GM19193 (cell line): ENCODE measurements around the gene RPL41.

Source experiments
- POLR2A ChIP-seq: IDR thresholded peaks from 4 replicates; pipeline ENCODE4 v1.6.1; 2011; ENCODE audit not compliant: insufficient read depth, insufficient read length; ENCODE audit errors: extremely low read depth

Gene RPL41

DNA sequence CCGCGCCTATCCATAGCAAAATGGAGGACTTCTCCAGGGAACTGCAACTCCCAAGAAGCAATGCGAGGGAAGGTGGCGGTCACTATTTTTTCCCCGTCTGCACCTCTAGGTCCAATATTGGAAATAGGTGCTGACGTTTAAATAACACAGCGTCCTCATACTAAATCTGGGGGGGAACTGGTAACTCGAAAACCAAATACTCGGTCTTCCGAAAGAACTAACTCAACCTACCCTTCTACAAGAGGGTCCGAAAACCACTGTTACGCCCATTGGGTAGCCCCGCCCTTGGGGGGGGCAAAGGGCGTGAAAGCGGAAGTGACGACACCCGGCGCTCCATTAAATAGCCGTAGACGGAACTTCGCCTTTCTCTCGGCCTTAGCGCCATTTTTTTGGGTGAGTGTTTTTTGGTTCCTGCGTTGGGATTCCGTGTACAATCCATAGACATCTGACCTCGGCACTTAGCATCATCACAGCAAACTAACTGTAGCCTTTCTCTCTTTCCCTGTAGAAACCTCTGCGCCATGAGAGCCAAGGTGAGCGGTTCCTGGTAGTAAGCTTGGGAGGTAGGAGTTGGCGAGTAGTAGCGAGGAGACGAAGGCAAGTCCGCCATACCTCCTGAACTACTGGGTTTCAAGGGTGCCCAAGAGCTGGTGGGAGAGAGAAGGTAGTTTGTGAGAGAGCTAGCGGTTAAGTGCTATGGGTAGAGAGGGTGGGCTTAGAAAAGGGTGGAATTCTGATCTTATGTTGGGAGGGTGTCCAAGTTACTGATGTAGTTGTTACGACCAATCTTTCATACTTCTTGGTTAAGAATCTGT, at the start of gene RPL41:
Gene RPL41, plus strand, starts transcription at position 367 of the 815 bp plus-strand sequence.
- peak; percentile 100 for TF ChIP-seq POLR2A

GRCh38 chr12:56071648-56072047, 44.8 kb upstream of the RPL41 start:
- no peak for TF ChIP-seq POLR2A

GRCh38 chr12:56074396-56074795, 42.0 kb upstream of the RPL41 start:
- TF ChIP-seq POLR2A: no peak

- no peak for TF ChIP-seq POLR2A
Observed at GRCh38 chr12:56078427-56078826, 38.0 kb upstream of the RPL41 start.

- TF ChIP-seq POLR2A: no peak
Observed at GRCh38 chr12:56078931-56079722, 37.3 kb upstream of the RPL41 start.

DNA sequence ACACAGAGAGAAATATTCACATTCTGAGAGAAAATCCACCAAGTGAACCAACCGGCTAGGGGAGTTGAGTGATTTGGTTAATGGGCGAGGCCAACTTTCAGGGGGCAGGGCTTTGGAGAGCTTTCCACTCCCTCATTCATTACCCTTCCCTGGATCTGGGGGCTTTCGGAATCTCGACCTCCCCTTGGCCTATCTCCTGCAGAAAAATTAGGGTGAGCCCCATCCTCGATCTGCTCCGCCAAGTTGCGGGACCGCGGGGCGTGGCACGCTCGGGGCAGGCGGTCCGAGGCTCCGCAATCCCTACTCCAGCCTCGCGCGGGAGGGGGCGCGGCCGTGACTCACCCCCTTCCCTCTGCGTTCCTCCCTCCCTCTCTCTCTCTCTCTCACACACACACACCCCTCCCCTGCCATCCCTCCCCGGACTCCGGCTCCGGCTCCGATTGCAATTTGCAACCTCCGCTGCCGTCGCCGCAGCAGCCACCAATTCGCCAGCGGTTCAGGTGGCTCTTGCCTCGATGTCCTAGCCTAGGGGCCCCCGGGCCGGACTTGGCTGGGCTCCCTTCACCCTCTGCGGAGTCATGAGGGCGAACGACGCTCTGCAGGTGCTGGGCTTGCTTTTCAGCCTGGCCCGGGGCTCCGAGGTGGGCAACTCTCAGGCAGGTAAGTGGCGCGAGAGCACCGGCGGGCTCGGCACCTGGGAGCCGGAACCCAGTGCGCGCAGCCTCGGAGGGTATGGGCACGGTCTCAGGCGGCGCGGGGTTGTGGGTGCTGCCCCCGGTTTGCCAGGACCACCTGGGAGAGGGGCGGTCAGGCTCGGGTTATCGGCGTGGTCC, 36.5 kb upstream of the RPL41 start, which contains the start of gene ERBB3:
Gene ERBB3, plus strand, starts transcription at position 443 of the 833 bp plus-strand sequence. Its CDS starts 136 bp downstream, at position 579.
- no peak for TF ChIP-seq POLR2A

DNA sequence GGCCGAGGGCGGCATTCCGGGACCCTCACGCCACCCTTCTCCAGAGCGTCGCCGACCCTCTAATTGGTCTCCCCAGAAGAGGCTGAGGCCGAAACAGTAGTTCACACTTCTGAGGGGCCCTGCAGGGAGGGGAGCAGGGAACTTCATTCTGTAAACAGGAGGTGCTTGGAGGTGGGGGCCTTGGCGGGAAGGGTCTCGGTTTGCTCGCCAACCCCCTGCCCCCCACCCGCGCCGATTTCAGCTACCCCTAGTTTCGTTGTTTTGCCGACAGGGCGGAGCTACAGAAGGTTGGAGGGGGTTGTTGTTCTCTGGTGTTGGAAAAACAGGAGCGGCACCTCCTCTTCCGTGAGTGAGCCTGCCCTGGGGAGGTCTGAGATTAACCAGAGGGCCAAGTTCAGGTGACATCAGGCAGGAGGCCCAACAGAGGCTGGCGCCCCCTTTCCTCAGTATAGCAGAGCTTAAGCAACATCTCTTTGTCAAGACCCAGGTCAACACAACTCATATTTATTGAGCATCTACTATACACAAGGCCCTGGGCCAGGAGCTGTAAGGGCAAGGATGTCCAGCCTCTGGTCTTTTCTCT, 35.8 kb upstream of the RPL41 start:
- no peak for TF ChIP-seq POLR2A

DNA sequence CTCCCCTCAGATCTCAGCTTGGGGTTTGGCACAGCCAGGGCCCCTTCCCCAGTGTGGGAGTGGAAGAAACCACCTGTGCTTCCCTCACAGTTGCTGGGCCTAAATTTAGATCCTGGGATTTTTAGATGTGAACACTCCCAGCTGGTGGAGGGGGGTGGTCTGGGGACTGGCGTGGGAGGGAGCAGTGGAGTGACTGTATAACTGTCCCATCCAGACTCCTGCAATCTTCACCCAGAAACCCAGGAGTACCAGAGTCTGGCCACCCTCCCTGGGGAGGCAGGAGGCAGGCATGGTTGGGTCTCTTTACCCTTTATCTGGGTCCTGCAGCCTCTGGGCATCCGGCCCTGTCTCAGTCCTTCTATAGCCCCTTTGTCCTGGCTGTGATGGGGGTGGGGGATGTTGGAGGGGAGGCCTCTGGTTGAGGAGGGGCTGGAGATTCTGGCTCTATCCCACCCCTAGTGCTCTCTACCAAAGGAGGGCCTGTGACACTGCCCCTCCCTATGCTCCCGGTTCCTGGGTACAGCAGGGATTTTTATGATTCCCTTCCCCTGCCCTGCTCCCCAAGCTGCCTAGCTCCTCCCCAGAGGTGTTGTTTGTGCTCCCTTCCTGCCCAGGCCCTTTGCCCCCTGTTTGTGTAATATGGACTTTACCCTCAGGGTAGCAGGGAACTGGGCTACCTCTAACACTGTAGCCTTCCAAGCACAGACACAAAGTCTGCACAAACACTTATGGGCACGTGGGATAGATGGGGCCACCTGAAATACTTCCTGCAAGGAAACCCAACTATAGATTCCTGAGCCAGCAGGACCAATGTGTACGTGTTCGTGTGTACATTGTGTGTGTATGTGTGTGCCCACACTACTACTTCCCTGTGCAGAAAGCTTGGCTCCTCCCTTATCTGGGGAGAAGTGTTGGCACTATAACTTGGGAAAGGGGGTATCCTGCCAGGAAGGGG, 34.8 kb upstream of the RPL41 start:
- TF ChIP-seq POLR2A: no peak

- TF ChIP-seq POLR2A: no peak
Observed at GRCh38 chr12:56082382-56082781, 34.1 kb upstream of the RPL41 start.

DNA sequence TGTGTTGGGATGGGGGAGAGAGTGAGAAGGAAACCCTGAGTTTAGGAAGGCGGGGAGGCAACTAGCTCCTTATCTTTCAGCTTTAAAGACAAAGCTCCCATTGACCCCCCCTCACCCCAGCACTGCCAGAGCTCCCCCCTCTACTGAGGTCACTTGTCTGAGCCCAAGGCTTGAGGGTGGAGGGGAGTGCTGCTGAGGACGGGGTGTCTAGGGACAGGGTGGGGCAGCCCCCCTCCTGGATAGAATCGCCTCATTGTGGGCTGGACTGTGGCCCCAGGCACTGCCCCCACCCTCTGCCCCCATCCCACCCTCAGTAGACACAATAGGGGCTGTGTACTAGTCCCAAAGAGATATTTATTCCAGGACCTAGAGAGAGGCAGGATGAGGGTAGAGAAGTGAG, 33.5 kb upstream of the RPL41 start:
- TF ChIP-seq POLR2A: no peak

DNA sequence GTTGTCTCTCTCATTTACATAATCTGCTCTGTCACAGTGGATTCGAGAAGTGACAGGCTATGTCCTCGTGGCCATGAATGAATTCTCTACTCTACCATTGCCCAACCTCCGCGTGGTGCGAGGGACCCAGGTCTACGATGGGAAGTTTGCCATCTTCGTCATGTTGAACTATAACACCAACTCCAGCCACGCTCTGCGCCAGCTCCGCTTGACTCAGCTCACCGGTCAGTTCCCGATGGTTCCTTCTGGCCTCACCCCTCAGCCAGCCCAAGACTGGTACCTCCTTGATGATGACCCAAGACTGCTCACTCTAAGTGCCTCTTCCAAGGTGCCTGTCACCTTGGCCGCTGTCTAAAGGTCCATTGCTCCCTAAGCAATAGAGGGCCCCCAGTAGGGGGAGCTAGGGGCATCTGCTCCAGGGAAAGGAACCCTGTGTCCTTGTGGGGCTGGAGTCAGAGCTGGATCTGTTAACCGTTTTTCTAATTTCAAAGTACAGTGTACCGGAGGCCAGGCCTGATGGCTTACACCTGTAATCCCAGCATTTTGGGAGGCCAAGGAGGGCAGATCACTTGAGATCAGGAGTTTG, 31.4 kb upstream of the RPL41 start:
- TF ChIP-seq POLR2A: no peak

DNA sequence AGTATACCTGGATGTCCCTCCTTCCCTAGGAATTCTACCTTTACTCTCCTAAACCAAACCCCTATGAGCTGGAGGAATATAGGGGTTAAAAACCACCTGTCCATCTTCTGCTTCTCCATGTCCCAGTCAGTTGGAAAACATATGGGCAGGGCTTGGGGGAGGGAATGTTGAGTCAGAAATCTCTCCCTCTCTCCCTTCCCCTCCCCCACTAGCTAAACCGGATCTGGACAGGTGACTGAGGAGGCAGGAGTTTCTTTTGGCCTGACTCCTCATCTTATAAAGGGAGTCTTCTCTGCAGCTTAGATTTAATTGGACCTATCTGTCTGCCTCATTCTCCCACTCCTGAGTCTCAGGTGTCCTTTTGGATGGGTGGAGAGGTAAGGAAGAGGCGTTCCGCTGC, 30.3 kb upstream of the RPL41 start:
- no peak for TF ChIP-seq POLR2A

DNA sequence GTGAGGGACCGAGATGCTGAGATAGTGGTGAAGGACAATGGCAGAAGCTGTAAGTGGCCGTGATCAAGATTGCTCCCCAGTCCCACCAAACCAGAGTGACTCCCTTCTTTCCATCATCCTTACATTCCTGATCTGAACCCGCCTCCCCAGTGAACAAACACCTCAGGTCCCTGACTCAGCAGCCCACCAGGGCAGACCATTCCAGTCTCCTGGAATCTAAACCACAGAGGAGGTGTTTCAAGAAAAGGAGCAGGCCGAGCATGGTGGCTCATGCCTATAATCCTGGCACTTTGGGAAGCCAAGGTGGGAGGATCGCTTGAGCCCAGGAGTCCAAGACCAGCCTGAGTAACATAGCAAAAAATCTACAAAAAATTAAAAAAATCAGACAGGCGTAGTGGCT, 29.8 kb upstream of the RPL41 start:
- TF ChIP-seq POLR2A: no peak
